Measurements from ENCODE around the gene PRKCA. TPM values are rescaled to one million over a fixed set of nuclear protein-coding genes. Genes with fewer than 3 reads are reported as not detected.

Gene PRKCA
- total RNA-seq, 1 donor from 2014 or later, result 15.5 TPM

- Histone ChIP-seq H3K4me1 (no peaks in the 10 kb centered on the region), H3K36me3 (no peaks in the 10 kb centered on the region), H3K27ac (no peak overlapping the region), H3K27me3 (no peaks in the 10 kb centered on the region), H3K9me3 (no peaks in the 10 kb centered on the region), H3K4me3 (no peak overlapping the region)
- TF ChIP-seq POLR2AphosphoS5 (IDR thresholded peaks at IDR 0.05; ENCODE audit: insufficient read depth in 1 of 2, low read depth in 1 of 2), result no peak
- TF ChIP-seq CTCF (IDR thresholded peaks at IDR 0.05), result no peak
- TF ChIP-seq POLR2A (IDR thresholded peaks at IDR 0.05), result no peak
- intact Hi-C loops (cut with DNase I), result no loop called here
- no peak for DNase-seq (ENCODE audit: extremely low spot score in 2 of 2)
These were observed 112.3 kb downstream of the PRKCA start for GRCh38 chr17:66414561-66415175.

DNA sequence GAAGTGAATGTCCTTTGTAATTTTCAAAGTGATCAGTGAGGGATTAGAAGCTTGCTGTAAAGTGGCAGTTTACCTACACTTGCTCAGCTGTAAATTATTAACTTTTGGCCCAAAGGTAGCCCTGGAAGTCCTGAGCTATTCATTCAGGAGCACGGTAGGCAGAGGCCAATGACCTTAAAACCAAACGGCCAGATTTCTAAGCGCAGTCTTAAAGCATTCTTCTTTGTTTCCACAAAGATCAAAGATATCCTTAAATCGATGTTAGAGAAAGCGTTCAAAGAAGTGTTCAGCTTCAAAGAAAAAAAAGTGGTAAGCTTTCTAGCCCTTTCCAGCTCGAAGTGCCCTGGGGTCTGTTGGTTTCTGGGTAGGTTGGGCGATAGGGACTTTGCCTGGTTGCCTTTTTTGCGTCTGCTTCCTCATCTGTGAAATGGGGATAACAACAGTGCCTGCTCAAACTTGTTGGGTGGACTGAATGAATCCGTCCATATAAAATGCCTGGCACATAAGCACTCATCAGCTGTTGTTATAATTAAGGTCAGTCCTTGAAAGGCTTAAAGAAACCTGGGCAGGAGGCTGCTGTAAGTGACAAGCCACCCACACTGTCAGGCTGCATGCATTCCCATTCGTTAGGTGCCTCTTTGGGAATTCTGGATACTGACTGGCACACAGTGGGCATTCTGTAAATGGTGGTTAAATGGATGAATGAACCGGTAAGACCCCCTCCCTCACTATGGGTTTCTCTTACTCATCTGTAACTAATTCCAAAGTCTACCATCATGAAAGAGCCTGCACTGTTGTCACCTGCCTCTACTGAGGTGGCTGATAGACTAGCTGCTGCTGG lies 113.2 kb downstream of the PRKCA start:
- intact Hi-C loops (cut with DNase I), result no loop called here
- no peak for TF ChIP-seq POLR2A (IDR thresholded peaks at IDR 0.05)
- no peak for TF ChIP-seq POLR2AphosphoS5 (IDR thresholded peaks at IDR 0.05; ENCODE audit: insufficient read depth in 1 of 2, low read depth in 1 of 2)
- TF ChIP-seq CTCF (IDR thresholded peaks at IDR 0.05), result no peak

GRCh38 chr17:66416207-66416940 lies 114.0 kb downstream of the PRKCA start:
- Histone ChIP-seq H3K27ac (no peak overlapping the region), H3K36me3 (no peaks in the 10 kb centered on the region), H3K27me3 (no peaks in the 10 kb centered on the region), H3K4me1 (no peaks in the 10 kb centered on the region), H3K4me3 (no peak overlapping the region), H3K9me3 (no peaks in the 10 kb centered on the region)
- TF ChIP-seq POLR2AphosphoS5 (IDR thresholded peaks at IDR 0.05; ENCODE audit: insufficient read depth in 1 of 2, low read depth in 1 of 2) (no peak), POLR2A (IDR thresholded peaks at IDR 0.05) (no peak), CTCF (IDR thresholded peaks at IDR 0.05) (no peak)
- no peak for DNase-seq (ENCODE audit: extremely low spot score in 2 of 2)
- intact Hi-C loops (cut with DNase I), result no loop called here

More for the DNA sequence above, 113.2 kb downstream of the PRKCA start:
- H3K27me3 ChIP-seq, result no peaks in the 10 kb centered on the region
- H3K27ac ChIP-seq, result no peak overlapping the region
- no peaks in the 10 kb centered on the region for H3K4me1 ChIP-seq
- H3K9me3 ChIP-seq, result no peaks in the 10 kb centered on the region
- H3K36me3 ChIP-seq, result no peaks in the 10 kb centered on the region
- H3K4me3 ChIP-seq, result no peak overlapping the region
- no peak for DNase-seq (ENCODE audit: extremely low spot score in 2 of 2)

- H3K27me3 ChIP-seq, result no peaks in the 10 kb centered on the region
- no peaks in the 10 kb centered on the region for H3K9me3 ChIP-seq
- no peak overlapping the region for H3K4me3 ChIP-seq
- intact Hi-C loops (cut with DNase I), result no loop called here
- H3K4me1 ChIP-seq, result no peaks in the 10 kb centered on the region
- TF ChIP-seq CTCF (IDR thresholded peaks at IDR 0.05) (no peak), POLR2A (IDR thresholded peaks at IDR 0.05) (no peak), POLR2AphosphoS5 (IDR thresholded peaks at IDR 0.05; ENCODE audit: insufficient read depth in 1 of 2, low read depth in 1 of 2) (no peak)
- DNase-seq (ENCODE audit: extremely low spot score in 2 of 2), result no peak
- H3K27ac ChIP-seq, result no peak overlapping the region
- no peaks in the 10 kb centered on the region for H3K36me3 ChIP-seq
These were observed 114.9 kb downstream of the PRKCA start for GRCh38 chr17:66417300-66417719.

Measured in vagina (tissue), 2 donors.